Lower lobe of right lung (tissue), 2 donors: ENCODE data around the gene CCDC33. TPM values are rescaled to one million over a fixed set of nuclear protein-coding genes. Genes with fewer than 3 reads are reported as not detected.

Source experiments
- ATAC-seq, 2 donors: fragments of 200-7000 bp; cut with Tn5 transposase; one replicate each; pipeline ENCODE4 v1.9.1; 2020 to 2022; ENCODE audit warnings: mild to moderate bottlenecking in 2 of 2, moderate library complexity in 2 of 2
- DNase-seq: peaks from one replicate; pipeline ENCODE4 v3.0.0-alpha.2; 2020
- H3K27ac ChIP-seq: fragments of 200-600 bp; one replicate; pipeline ENCODE4 v1.8.0; 2022
- H3K27me3 ChIP-seq: fragments of 200-600 bp; one replicate; pipeline ENCODE4 v1.8.0; 2022; ENCODE audit warnings: low read depth
- H3K36me3 ChIP-seq: fragments of 200-600 bp; one replicate; pipeline ENCODE4 v1.8.0; 2022; ENCODE audit warnings: mild to moderate bottlenecking
- H3K4me1 ChIP-seq: fragments of 200-600 bp; one replicate; pipeline ENCODE4 v1.8.0; 2022
- H3K4me3 ChIP-seq: fragments of 200-600 bp; one replicate; pipeline ENCODE4 v1.8.0; 2022; ENCODE audit warnings: mild to moderate bottlenecking
- H3K9me3 ChIP-seq: fragments of 200-600 bp; one replicate; pipeline ENCODE4 v1.8.0; 2022
- intact Hi-C: fragments of 100-400 bp; cut with DNase I; formaldehyde crosslinking; loops from one replicate; pipeline ENCODE4 v1.11.0; 2022
- total RNA-seq: library from RNA; stranded (reverse); fragmentation: NEBNext Ultra II Directional; extraction: Animal tissue kit (Norgen Biotek cat#: 25700); gene quantifications from one replicate; pipeline ENCODE4 v1.2.1, GENCODE V29; 2021
- TF ChIP-seq, protein P1 (sequence below): fragments of 200-600 bp; IDR thresholded peaks from one replicate; pipeline ENCODE4 v1.8.0; 2022; ENCODE audit warnings: antibody characterized with exemption, mild to moderate bottlenecking
- donor health status: DM: no; HTN: yes; CAD: no; lungs with severe emphysema.

The CCDC33 gene
- total RNA-seq, 1 donor from 2014 or later = 5.9 TPM

DNA sequence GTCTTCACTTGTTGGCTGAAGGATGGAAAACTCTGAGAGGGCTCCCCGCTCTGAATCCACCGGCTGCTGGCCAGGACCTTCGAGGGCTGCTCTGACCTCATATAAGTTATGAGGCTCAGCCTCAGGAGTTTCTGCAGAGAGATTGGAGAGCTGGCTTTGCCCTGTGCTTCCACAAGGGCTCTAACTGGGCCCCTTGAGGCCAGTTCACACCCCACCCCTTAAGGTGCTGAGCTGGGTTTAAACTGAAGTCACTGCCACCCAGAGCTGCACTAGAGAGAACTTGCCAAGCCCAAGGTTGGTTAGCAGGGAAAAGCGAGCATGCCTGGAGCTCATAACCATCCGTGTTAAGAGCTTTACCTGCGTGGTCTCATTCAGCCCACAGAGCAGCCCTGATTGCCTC lies 2.8 kb upstream of the CCDC33 start:
- Histone ChIP-seq H3K36me3 (no peaks in the 10 kb centered on the region), H3K27me3 (peaks cover 2% of the 10 kb centered on the region), H3K4me3 (no peak overlapping the region), H3K4me1 (peaks cover 7% of the 10 kb centered on the region), H3K9me3 (no peaks in the 10 kb centered on the region), H3K27ac (no peak overlapping the region)
- no peak for DNase-seq
- intact Hi-C loops = no loop called here
- TF ChIP-seq, protein P1, sequence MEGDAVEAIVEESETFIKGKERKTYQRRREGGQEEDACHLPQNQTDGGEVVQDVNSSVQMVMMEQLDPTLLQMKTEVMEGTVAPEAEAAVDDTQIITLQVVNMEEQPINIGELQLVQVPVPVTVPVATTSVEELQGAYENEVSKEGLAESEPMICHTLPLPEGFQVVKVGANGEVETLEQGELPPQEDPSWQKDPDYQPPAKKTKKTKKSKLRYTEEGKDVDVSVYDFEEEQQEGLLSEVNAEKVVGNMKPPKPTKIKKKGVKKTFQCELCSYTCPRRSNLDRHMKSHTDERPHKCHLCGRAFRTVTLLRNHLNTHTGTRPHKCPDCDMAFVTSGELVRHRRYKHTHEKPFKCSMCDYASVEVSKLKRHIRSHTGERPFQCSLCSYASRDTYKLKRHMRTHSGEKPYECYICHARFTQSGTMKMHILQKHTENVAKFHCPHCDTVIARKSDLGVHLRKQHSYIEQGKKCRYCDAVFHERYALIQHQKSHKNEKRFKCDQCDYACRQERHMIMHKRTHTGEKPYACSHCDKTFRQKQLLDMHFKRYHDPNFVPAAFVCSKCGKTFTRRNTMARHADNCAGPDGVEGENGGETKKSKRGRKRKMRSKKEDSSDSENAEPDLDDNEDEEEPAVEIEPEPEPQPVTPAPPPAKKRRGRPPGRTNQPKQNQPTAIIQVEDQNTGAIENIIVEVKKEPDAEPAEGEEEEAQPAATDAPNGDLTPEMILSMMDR = no peak
- no peak for ATAC-seq

- TF ChIP-seq, protein P1 = no peak
- Histone ChIP-seq H3K4me1 (peaks cover under 1% of the 10 kb centered on the region), H3K27ac (no peak overlapping the region), H3K9me3 (no peaks in the 10 kb centered on the region), H3K36me3 (no peaks in the 10 kb centered on the region), H3K27me3 (peaks cover 2% of the 10 kb centered on the region), H3K4me3 (no peak overlapping the region)
- ATAC-seq (no peak), DNase-seq (no peak)
- intact Hi-C loops = no loop called here
Observed at GRCh38 chr15:74233851-74234597, 2.1 kb upstream of the CCDC33 start.

- no peak overlapping the region for H3K27ac ChIP-seq
- intact Hi-C loops = no loop called here
- no peaks in the 10 kb centered on the region for H3K9me3 ChIP-seq
- H3K4me1 ChIP-seq = peaks cover 3% of the 10 kb centered on the region
- TF ChIP-seq, protein P1 = no peak
- ATAC-seq = no peak
- no peaks in the 10 kb centered on the region for H3K36me3 ChIP-seq
- H3K4me3 ChIP-seq = no peak overlapping the region
- peaks cover 2% of the 10 kb centered on the region for H3K27me3 ChIP-seq
- no peak for DNase-seq
Observed at GRCh38 chr15:74234598-74234875, 1.6 kb upstream of the CCDC33 start.

DNA sequence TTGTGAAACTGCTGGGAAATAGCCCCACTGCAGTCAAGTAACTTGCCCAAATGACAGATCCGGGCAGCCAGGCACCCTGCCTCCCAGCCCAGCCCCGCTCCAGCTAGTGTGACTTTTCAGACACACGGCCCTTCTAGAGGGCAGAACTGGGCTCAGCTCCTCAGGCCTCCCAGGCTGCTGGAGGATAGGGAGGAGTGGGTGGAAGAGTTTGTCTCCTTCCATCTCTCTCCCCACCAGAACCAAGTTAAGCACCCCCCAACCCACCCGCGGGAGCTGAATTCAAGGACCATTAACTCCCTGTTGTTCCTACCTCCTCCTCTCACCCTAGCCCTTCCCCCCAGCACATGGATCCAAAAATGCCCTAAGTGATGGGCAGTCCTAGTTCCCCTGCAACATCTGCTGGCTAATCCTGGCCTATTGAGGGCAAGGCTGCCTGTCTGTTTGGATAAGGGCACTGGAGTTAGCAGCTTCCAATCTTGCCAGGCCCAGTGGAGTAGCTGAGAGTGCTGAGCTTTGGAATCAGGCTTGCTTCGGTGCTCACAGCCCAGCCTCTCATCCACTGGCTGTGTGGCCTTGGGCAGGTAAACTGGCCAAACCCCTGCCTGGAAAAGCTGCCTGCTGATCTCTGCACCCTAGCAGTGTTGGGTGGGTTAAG lies 3.1 kb downstream of the CCDC33 start:
- DNase-seq (no peak), ATAC-seq (no peak)
- TF ChIP-seq, protein P1 = no peak
- intact Hi-C loops = no loop called here
- Histone ChIP-seq H3K4me1 (peaks cover 25% of the 10 kb centered on the region), H3K27ac (no peak overlapping the region), H3K27me3 (no peaks in the 10 kb centered on the region), H3K4me3 (no peak overlapping the region), H3K9me3 (no peaks in the 10 kb centered on the region), H3K36me3 (no peaks in the 10 kb centered on the region)

GRCh38 chr15:74240002-74240568 lies 4.0 kb downstream of the CCDC33 start:
- Histone ChIP-seq H3K27me3 (peaks cover 3% of the 10 kb centered on the region), H3K27ac (peak overlapping the region; percentile 53), H3K36me3 (no peaks in the 10 kb centered on the region), H3K4me1 (peaks cover 25% of the 10 kb centered on the region), H3K9me3 (no peaks in the 10 kb centered on the region), H3K4me3 (no peak overlapping the region)
- ATAC-seq (peak; percentile 74 to 78), DNase-seq (peak; percentile 86)
- intact Hi-C loops = no loop called here
- TF ChIP-seq, protein P1 = peak; percentile 57
